A549 (cell line): ENCODE measurements around the gene AQP10. TPM values are rescaled to one million over a fixed set of nuclear protein-coding genes. Genes with fewer than 3 reads are reported as not detected.
A peak's percentile ranks its signal among the peaks of the same experiment; 100 is the strongest.

ENCODE experiments used
- ATAC-seq, 2 experiments: fragments of 200-7000 bp in 1 of 2; fragments of >200 bp in 1 of 2; cut with Nextera tagmentation in 1 of 2; cut with Tn5 transposase in 1 of 2; 3 replicates each; pipeline versions ENCODE4 v1.8.0 to v1.9.1; 2018 to 2020; ENCODE audit warnings: mild to moderate bottlenecking in 1 of 2, moderate library complexity in 1 of 2
- CTCF ChIA-PET: fragments of 300-600 bp; sonication (Branson Sonifier 250); formaldehyde crosslinking; extraction: SDS; loops from one replicate; lab custom pipeline; 2021; ENCODE audit warnings: antibody characterized with exemption, inconsistent platforms; lab: Yijun Ruan, JAX
- POLR2A ChIA-PET: fragments of 350-600 bp; formaldehyde crosslinking; extraction: SDS; loops from one replicate; lab custom pipeline; 2021; ENCODE audit warnings: antibody characterized with exemption, inconsistent platforms; lab: Yijun Ruan, JAX
- DNase-seq, 2 experiments: peaks; one replicate each; pipeline versions ENCODE4 v3.0.0 to v3.0.0-alpha.2; 2011 to 2016; ENCODE audit warnings: low read depth in 1 of 2, low spot score in 1 of 2
- FAIRE-seq: peaks from 2 replicates; lab custom pipeline; 2011; peaks lifted over from hg19 to GRCh38; lab: Jason Lieb, UNC
- H3K27ac ChIP-seq, 2 experiments: fragments of >200 bp; sonication (Bioruptor Twin); formaldehyde crosslinking; 3 replicates each; pipeline ENCODE4 v1.5.1; 2016 to 2017
- H3K4me1 ChIP-seq: fragments of >200 bp; sonication (Bioruptor Twin); formaldehyde crosslinking; 3 replicates; pipeline ENCODE4 v1.6.1; 2016
- H3K4me2 ChIP-seq: fragments of >200 bp; sonication (Bioruptor Twin); formaldehyde crosslinking; 3 replicates; pipeline ENCODE4 v1.6.1; 2016
- H3K4me3 ChIP-seq: fragments of >200 bp; sonication (Bioruptor Twin); formaldehyde crosslinking; 3 replicates; pipeline ENCODE4 v1.5.1; 2016
- H3K9me3 ChIP-seq: fragments of >200 bp; sonication (Bioruptor Twin); formaldehyde crosslinking; 3 replicates; pipeline ENCODE4 v1.6.1; 2016
- ATOH8 ChIP-seq: fragments of 250-450 bp; sonication (Bioruptor Pico); IDR thresholded peaks from 2 replicates; pipeline ENCODE4 v1.5.0; 2020; ENCODE audit warnings: low read depth, mild to moderate bottlenecking, moderate library complexity
- BCL3 ChIP-seq: fragments of >200 bp; sonication (Bioruptor Twin); formaldehyde crosslinking; IDR thresholded peaks from 3 replicates; pipeline ENCODE4 v1.6.1; 2016
- CTCF ChIP-seq: fragments of >200 bp; sonication (Bioruptor Twin); formaldehyde crosslinking; IDR thresholded peaks from 3 replicates; pipeline ENCODE4 v1.5.1; 2016
- E2F6 ChIP-seq: IDR thresholded peaks from 2 replicates; pipeline ENCODE4 v1.6.1; 2012; ENCODE audit warnings: low read depth, borderline replicate concordance
- EHF ChIP-seq: fragments of 250-450 bp; sonication (Bioruptor Pico); IDR thresholded peaks from 2 replicates; pipeline ENCODE4 v1.5.0; 2020; ENCODE audit warnings: mild to moderate bottlenecking
- ELK1 ChIP-seq: fragments of 150-350 bp; IDR thresholded peaks from 2 replicates; pipeline ENCODE4 v1.6.1; 2014; ENCODE audit warnings: low read depth, mild to moderate bottlenecking, low read length
- ESRRA ChIP-seq: fragments of 150-350 bp; IDR thresholded peaks from 2 replicates; pipeline ENCODE4 v1.6.1; 2014; ENCODE audit warnings: mild to moderate bottlenecking, low read length, borderline replicate concordance
- FOSB ChIP-seq: fragments of 250-450 bp; sonication (Bioruptor Pico); IDR thresholded peaks from 2 replicates; pipeline ENCODE4 v1.5.0; 2020; ENCODE audit warnings: mild to moderate bottlenecking, moderate library complexity
- GATA3 ChIP-seq: IDR thresholded peaks from 2 replicates; pipeline ENCODE4 v1.6.1; 2012; ENCODE audit warnings: borderline replicate concordance
- HES2 ChIP-seq: fragments of >200 bp; sonication (Bioruptor Twin); formaldehyde crosslinking; IDR thresholded peaks from 2 replicates; pipeline ENCODE4 v1.6.1; 2016
- JUN ChIP-seq, 2 experiments: fragments of >200 bp; sonication (Bioruptor Twin); formaldehyde crosslinking; IDR thresholded peaks; 2 replicates in 1 of 2; 3 replicates in 1 of 2; pipeline ENCODE4 v1.6.1; 2016 to 2017
- KDM1A ChIP-seq: fragments of 200-600 bp; sonication (generic); IDR thresholded peaks from 2 replicates; pipeline ENCODE4 v1.6.1; 2016; ENCODE audit warnings: low read depth, mild to moderate bottlenecking
- MAFK ChIP-seq: fragments of 450-650 bp; IDR thresholded peaks from 2 replicates; pipeline ENCODE4 v1.6.1; 2014; ENCODE audit not compliant: partially characterized antibody
- MYC ChIP-seq: IDR thresholded peaks from 2 replicates; pipeline ENCODE4 v1.6.1; 2012; ENCODE audit warnings: mild to moderate bottlenecking, inconsistent platforms, low read length, improper control_type of control experiment, borderline replicate concordance
- NPAS2 ChIP-seq: fragments of 250-450 bp; sonication (Bioruptor Pico); IDR thresholded peaks from 2 replicates; pipeline ENCODE4 v1.8.0; 2022; ENCODE audit warnings: mild to moderate bottlenecking, moderate library complexity, borderline replicate concordance
- POLR2A ChIP-seq: IDR thresholded peaks from 2 replicates; pipeline ENCODE4 v1.6.1; 2012; ENCODE audit warnings: mild to moderate bottlenecking, low read length
- RAD21 ChIP-seq, 2 experiments: fragments of >200 bp in 1 of 2; sonication (Bioruptor Twin) in 1 of 2; formaldehyde crosslinking in 1 of 2; IDR thresholded peaks in 1 of 2; conservative IDR thresholded peaks in 1 of 2; 2 replicates in 1 of 2; 3 replicates in 1 of 2; pipeline ENCODE4 v1.6.1; 2012 to 2018; ENCODE audit warnings: inconsistent platforms in 1 of 2
- RARB ChIP-seq: fragments of 250-450 bp; sonication (Bioruptor Pico); IDR thresholded peaks from 2 replicates; pipeline ENCODE4 v1.8.0; 2021; ENCODE audit warnings: mild to moderate bottlenecking, moderate library complexity
- RCOR1 ChIP-seq: fragments of 150-350 bp; IDR thresholded peaks from 2 replicates; pipeline ENCODE4 v1.6.1; 2014; ENCODE audit warnings: antibody characterized with exemption, low read length, low read depth
- SMC3 ChIP-seq: fragments of >200 bp; sonication (Bioruptor Twin); formaldehyde crosslinking; IDR thresholded peaks from 3 replicates; pipeline ENCODE4 v1.6.1; 2018; ENCODE audit warnings: inconsistent platforms
- SREBF2 ChIP-seq: fragments of 450-650 bp; IDR thresholded peaks from 2 replicates; pipeline ENCODE4 v1.6.1; 2014; ENCODE audit warnings: mild to moderate bottlenecking, moderate library complexity
- TP53 ChIP-seq: fragments of 250-450 bp; sonication (Bioruptor Pico); IDR thresholded peaks from 2 replicates; pipeline ENCODE4 v1.5.0; 2021; ENCODE audit warnings: mild to moderate bottlenecking, moderate library complexity
- WGBS: methylation state at CpG from one replicate; pipeline ENCODE4 v1.1.6; 2017; ENCODE audit errors: missing lambda C conversion rate; 5-methylcytosine and 5-hydroxymethylcytosine counted together
- polyA plus RNA-seq, 4 experiments: library from polyadenylated mRNA; depleted of rRNA in 3 of 4; stranded (reverse); fragments of >200 nt; fragmentation: RNase III in 1 of 4; extraction: RNeasy Plus Mini Kit Qiagen cat#74134 plus additional on column Dnase treatment in 1 of 4; gene quantifications; 2 replicates in 3 of 4; 3 replicates in 1 of 4; pipeline ENCODE4 v1.2.3, GENCODE V29; 2011 to 2017

AQP10 gene
- polyA plus RNA-seq, 2 of the 4 experiments (the other 2 are of a cell fraction) = not detected

GRCh38 chr1:154324241-154324640 lies 3.3 kb downstream of the AQP10 start:
- TF ChIP-seq TP53 (CRISPR knock-in tag) = no peak
- 82% methylated on average over 2 of the region's 2 CpGs for WGBS
- peaks cover 12% of the 10 kb centered on the region for H3K4me1 ChIP-seq
- H3K4me3 ChIP-seq = no peak overlapping the region; the same call in 2 of the 3 replicates
- H3K9me3 ChIP-seq = no peaks in the 10 kb centered on the region
- ChIA-PET POLR2A (interaction anchor here (2.5 kb wide), 1 partner anchor 11 kb away, joined by 11 read pairs; no protein-coding TSS in a partner anchor), CTCF (interaction anchor here (0.6 to 13.9 kb wide), 19 partner anchors 9 to 494 kb away, joined by 3 to 268 read pairs (median 4); partner anchors contain the start of gene IL6R)
- H3K4me2 ChIP-seq = peak overlapping the region; percentile 91
- ATAC-seq (peak in 1 of 2 experiments; percentile 1; a peak in 2 of 6 replicates), DNase-seq (no peak), FAIRE-seq (no peak)
- peak overlapping the region in 1 of 2 experiments; percentile 95; a peak in 2 of 6 replicates for H3K27ac ChIP-seq

GRCh38 chr1:154324669-154325582 lies 4.0 kb downstream of the AQP10 start, which contains the start of gene ATP8B2:
ATP8B2 (plus strand) TSS chr1:154325525; CDS start chr1:154328142, 2,617 bp downstream.
- DNase-seq (peak; percentile 83 to 96), ATAC-seq (peak; percentile 68 to 84), FAIRE-seq (no peak)
- Histone ChIP-seq H3K27ac (peak within 1 kb of the TSS; percentile 91 to 95), H3K4me1 (peaks cover 12% of the 10 kb centered on the region), H3K4me3 (peak within 1 kb of the TSS; percentile 94), H3K4me2 (peak within 1 kb of the TSS; percentile 91)
- WGBS = under 1% methylated on average over 32 of the region's 56 CpGs
- ChIA-PET POLR2A (interaction anchor here (2.5 kb wide), 1 partner anchor 10 kb away, joined by 11 read pairs; no protein-coding TSS in a partner anchor), CTCF (interaction anchor here (0.6 to 13.9 kb wide), 27 partner anchors 10 to 495 kb away, joined by 3 to 268 read pairs (median 4); partner anchors contain the start of gene IL6R)
- TF ChIP-seq BCL3 (0 out of 3 replicates have a peak, but pooled peaks have one; percentile 6), NPAS2 (no peak), RAD21 (conservative IDR thresholded peaks at IDR 0.05 in 1 of 2, IDR thresholded peaks at IDR 0.05 in 1 of 2) (peak; percentile 44 to 55), ESRRA (no peak), HES2 (no peak), CTCF (peak; percentile 91), E2F6 (no peak), JUN (IDR thresholded peaks at IDR 0.05) (0 out of 5 replicates have a peak, but pooled peaks of 1 of the 2 experiments have one; percentile 38), FOSB (no peak), POLR2A (peak; percentile 26), ELK1 (no peak), MAFK (no peak), RCOR1 (no peak), SREBF2 (no peak), EHF (no peak), MYC (no peak), RARB (CRISPR knock-in tag) (no peak), SMC3 (peak; percentile 63), ATOH8 (CRISPR knock-in tag) (no peak), GATA3 (no peak), KDM1A (no peak), TP53 (CRISPR knock-in tag) (no peak)
- TF ChIP-seq, all 56 proteins: peak for 6
- no peaks in the 10 kb centered on the region for H3K9me3 ChIP-seq
